Right renal cortex interstitium (tissue), 3 donors: Measurements from ENCODE around the gene RAB40C. TPM values are rescaled to one million over a fixed set of nuclear protein-coding genes. Genes with fewer than 3 reads are reported as not detected.

Experiments
- DNase-seq, 3 donors: peaks; one replicate each; pipeline ENCODE4 v3.0.0-alpha.2; 2013; ENCODE audit warnings: low read depth in 3 of 3, low spot score in 2 of 3
- polyA plus RNA-seq, 3 donors: library from polyadenylated mRNA; unstranded; fragments of 120-200 nt; gene quantifications; one replicate each; pipeline ENCODE4 v1.2.1, GENCODE V29; 2013; ENCODE audit not compliant: insufficient read length in 3 of 3

The RAB40C gene
- polyA plus RNA-seq, 3 donors = 12.7 to 16.6 (median 14.4) TPM

DNA sequence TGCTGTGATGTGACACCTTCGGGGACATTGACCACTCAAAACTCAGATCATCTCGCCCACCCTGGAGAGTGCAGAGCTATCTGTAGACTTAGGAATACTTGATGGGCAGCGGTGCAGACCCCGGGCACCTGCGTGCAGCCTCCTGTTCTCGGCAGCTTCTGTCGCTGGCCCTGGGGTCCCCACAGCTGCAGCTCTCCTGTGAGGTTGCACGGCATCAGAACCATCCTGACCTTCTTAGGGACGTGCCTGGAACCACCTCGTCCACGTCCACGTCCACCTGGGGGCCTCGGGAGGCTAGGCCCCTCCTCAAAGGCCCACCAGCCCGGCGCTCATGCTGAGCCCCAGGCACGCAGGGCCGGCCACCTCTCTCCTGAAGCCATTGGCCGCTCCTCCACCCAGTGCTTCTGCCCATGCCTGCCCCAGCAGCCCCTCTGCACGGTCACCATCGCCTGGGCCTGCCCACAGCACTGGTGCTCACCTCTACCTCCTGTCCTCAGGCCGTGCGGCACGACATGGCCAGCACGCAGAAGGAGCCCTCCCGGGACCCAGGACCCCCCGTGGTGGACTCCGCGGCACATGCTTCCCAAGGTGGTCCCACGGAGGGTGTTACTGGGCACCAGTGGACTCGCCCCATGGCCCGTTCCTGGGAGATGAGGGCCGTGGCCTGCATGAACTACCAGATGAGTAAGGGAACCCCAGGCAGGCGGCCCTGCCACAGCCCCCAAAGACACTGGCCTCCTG, 38.6 kb downstream of the RAB40C start:
- no peak for DNase-seq

GRCh38 chr16:629185-629832, 39.4 kb downstream of the RAB40C start:
- DNase-seq = no peak

- DNase-seq = no peak
Measured at GRCh38 chr16:629833-630248, 40.0 kb downstream of the RAB40C start.

DNA sequence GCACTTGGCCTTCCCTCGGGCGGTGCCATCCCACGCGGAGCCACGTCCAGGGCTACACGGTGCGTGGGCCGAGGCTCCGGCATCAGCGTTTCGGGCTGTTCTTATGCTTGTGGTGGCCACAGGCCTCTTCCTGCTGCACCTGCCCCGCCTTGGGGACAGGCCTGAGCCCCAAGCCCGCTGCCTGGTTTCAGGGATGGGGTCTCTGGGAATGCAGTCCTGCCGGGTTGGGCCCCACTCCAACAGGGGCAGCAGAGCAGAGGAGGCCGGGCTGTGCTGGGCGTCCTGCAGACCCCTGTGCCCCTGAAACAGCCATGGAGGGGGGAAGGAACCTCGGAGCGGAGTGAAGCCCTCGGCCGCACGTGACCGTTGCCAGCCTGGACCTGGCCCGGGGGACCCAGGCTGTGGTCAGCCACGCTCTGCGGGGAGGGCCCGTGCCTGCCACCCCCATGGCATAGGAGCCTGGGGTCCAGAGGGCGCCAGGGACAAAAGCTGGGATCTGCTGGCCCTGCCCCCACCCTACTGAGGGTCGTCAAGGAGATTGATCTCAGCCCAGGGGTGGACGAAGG, 40.5 kb downstream of the RAB40C start:
- DNase-seq = no peak

- no peak for DNase-seq
Measured at GRCh38 chr16:630815-631405, 41.0 kb downstream of the RAB40C start, which contains the start of gene WFIKKN1. Gene WFIKKN1 (plus strand): TSS chr16:630985. CDS start chr16:631254, 269 bp downstream.

GRCh38 chr16:631808-632358, 42.0 kb downstream of the RAB40C start:
- no peak for DNase-seq

DNA sequence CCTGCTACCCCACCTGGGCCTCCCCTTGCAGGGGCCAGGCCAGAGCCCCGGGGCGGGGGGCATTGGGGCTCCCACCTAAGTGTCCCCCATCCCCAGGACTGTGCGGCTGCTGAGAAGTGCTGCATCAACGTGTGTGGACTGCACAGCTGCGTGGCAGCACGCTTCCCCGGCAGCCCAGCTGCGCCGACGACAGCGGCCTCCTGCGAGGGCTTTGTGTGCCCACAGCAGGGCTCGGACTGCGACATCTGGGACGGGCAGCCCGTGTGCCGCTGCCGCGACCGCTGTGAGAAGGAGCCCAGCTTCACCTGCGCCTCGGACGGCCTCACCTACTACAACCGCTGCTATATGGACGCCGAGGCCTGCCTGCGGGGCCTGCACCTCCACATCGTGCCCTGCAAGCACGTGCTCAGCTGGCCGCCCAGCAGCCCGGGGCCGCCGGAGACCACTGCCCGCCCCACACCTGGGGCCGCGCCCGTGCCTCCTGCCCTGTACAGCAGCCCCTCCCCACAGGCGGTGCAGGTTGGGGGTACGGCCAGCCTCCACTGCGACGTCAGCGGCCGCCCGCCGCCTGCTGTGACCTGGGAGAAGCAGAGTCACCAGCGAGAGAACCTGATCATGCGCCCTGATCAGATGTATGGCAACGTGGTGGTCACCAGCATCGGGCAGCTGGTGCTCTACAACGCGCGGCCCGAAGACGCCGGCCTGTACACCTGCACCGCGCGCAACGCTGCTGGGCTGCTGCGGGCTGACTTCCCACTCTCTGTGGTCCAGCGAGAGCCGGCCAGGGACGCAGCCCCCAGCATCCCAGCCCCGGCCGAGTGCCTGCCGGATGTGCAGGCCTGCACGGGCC, 42.8 kb downstream of the RAB40C start:
- DNase-seq = no peak

DNA sequence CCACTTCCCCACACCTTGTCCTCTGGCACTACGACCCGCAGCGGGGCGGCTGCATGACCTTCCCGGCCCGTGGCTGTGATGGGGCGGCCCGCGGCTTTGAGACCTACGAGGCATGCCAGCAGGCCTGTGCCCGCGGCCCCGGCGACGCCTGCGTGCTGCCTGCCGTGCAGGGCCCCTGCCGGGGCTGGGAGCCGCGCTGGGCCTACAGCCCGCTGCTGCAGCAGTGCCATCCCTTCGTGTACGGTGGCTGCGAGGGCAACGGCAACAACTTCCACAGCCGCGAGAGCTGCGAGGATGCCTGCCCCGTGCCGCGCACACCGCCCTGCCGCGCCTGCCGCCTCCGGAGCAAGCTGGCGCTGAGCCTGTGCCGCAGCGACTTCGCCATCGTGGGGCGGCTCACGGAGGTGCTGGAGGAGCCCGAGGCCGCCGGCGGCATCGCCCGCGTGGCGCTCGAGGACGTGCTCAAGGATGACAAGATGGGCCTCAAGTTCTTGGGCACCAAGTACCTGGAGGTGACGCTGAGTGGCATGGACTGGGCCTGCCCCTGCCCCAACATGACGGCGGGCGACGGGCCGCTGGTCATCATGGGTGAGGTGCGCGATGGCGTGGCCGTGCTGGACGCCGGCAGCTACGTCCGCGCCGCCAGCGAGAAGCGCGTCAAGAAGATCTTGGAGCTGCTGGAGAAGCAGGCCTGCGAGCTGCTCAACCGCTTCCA, 43.6 kb downstream of the RAB40C start:
- DNase-seq = no peak

- DNase-seq = no peak
Measured at GRCh38 chr16:634051-634670, 44.3 kb downstream of the RAB40C start.

DNA sequence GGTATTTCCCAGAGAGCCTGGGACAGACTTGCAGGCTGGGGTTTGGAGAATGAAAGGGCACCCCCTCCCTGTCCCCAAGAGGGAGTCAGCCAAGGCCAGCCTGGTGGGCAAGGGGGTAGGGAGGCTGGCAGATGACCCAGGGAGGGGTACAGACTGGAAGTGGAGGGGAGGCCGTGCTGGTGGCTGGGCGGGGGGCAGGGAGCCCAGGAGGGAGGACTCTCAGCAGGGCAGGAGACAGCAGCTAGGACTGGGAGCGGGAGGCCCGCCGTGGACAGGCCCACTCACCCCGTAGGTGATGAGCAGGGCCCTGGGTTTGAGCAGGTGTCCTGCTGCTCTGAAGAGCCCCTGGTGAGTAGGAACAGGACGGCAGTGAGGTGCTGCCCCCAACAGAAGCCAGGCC, 45.1 kb downstream of the RAB40C start:
- DNase-seq = no peak

DNA sequence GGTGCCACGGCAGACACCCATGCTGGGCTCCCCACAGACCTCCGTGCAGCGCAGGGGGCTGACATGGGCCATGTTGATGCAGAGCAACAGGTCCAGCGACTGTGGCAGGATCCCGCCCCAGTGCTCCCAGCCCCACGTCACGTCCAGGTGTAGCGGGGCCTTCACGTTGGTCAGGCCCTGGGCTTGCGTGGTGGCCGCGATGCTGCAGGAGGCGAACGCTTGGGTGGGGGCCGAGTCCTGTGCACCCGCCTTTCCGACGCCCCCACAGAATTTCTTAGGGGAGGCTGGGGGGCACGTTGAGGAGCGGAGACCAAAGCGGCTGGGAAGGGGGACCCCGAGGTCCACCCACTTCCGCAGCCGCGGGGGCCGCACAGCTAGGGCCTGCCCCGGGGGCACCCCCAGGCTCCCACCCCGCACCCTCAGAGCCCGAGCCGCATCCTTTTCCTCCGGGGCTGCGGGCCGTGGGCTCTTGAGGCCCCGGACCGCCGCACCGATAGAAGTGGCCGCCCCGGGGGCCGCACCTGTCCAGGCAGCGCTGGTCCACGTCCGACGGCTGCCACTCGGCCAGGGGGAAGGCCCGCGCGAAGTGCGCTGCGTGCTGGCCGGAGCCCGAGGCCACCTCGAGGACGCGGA, 45.8 kb downstream of the RAB40C start:
- DNase-seq = no peak

DNA sequence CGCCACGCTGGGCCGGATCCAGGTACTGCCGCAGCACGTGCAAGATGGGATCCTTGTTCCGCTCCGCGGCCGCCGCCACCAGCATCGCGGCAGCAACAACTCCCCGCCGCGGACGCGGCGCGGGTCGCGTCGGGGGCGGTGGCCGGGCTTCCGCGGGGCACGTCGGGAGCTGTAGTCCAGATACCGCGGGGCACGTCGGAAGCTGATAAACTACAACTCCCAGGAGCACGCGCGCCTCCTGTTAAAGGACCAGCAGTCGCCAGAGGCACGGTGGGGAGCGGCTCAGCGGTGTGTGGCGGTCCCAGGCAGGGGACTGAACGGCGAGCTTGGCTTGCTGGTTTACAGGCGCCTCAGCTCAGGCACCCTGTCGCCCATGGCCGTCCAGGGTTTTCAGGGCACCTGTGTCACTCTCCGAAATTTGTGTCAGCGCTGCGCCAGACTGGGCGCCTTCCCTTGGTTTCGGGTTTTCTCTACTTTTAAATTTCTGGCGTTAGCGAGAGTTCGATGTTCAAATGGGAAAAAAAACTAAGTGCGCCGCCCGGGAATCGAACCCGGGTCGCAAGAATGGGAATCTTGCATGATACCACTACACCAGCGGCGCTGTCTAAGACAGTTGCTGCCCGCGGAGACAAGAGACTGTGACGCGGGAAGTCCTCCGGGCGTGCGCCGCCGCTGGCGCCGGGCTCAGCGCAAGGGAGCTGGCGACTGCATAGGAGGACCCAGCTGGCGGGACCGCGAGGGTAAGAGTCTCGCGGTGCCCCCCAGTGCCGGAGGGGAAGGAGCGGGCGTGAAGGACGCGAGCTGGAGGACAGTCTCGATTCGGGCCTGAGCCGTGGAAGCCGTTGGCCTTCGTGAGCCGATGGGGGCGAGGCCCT, 46.6 kb downstream of the RAB40C start, which contains the start of gene METTL26:
Gene METTL26 (minus strand): TSS at position 100 of the 875 bp plus-strand sequence. CDS start 15 bp downstream, at position 85.
- peak; percentile 77 to 88 (median 85) for DNase-seq

DNA sequence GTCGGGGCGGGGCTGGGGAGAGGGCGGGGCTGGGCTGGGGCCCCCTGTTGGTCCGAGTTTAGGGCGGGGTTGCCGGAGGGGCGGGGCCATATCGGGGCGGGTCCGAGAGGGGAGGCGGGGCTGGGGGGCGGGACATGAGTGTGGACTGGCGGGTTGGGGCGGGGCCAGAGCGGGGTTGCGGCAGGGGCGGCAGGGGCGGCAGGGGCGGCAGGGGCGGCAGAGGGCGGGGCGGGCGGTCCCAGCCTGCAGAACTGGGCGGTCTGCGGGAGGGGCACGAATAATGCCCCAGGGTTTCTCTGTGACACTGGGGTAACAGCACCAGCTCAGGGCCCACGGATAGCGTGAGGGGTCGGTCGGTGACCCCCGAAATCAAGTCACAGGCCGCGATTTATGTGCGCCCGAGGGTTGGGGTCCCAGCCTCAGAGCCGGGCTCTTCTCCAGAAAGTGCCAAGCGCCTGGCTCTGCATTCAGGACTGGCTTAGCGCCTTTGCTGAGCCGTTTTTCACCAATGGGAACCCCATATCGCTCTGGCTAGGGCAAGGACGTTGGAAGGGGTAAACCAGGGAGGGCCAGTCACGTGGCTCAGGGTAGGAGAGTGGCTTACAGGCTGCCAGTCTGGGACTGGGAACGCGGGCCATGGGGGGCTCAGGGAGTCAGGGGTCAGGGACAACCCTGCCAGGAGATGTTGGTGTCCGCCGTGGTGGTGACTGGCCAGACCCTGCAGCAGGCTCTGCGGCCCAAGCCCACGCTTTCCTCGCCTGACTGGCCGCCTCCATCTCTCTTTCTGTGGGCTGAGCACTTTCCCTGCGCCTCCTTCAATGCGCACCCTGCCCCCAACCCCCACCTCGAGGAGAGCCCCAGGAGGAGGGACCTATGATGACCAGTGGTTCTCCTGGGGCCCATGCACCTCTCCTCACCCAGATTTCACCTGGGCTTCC, 47.5 kb downstream of the RAB40C start:
- DNase-seq = peak in 1 of 3 donors; percentile 74

- no peak for DNase-seq
Measured at GRCh38 chr16:638034-638543, 48.2 kb downstream of the RAB40C start.

GRCh38 chr16:638836-639235, 49.0 kb downstream of the RAB40C start:
- DNase-seq = no peak

GRCh38 chr16:640614-641013, 50.7 kb downstream of the RAB40C start:
- DNase-seq = no peak
